Activated T-cell treated with anti-CD3 and anti-CD28 coated beads for 24 hours (primary cell): ENCODE measurements around the gene RNF169.

Experiments used
- DNase-seq: peaks from one replicate; pipeline ENCODE4 v3.0.0-alpha.2; 2020; ENCODE audit warnings: low read depth

The RNF169 gene

GRCh38 chr11:74770456-74770855, 21.8 kb downstream of the RNF169 start:
- DNase-seq: no peak

GRCh38 chr11:74771139-74771538, 22.5 kb downstream of the RNF169 start:
- DNase-seq: no peak

DNA sequence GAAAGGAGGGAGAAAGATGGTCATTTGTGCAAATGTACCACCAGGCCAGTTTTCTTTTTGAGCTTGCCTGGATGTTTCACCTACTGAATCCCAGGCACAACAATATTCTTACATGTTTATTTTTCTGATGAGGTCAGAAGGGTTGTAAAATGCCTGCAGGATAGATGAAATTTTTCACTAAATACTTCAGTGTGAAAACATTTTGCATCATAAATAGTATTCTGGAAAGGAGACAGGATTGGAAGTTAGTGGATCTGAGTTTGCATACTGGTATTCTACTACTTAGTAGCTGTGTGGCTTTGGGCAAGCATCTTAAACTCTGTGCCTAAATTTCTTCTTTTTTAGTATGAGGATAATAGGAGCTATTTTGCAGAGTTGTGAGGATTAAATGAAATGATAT, 24.8 kb downstream of the RNF169 start:
- DNase-seq: no peak

DNA sequence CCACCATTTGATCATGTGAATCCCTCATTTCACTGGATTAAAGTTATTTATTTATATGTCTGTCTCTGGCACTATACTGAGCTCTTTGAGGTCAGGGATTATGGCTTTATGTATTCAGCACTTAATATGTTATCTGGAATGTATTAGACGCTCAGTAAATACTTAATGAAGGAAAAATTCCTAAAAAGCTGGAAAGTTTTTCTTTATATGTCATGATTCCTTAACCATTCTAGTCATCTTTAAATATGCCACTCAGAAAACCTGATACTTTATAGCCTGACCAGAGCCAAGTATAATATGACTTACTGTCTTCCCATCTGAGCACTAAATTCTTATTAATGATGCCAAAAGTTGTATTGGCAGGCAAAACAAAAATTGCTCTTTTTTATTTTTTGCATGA, 27.1 kb downstream of the RNF169 start:
- DNase-seq: no peak

DNA sequence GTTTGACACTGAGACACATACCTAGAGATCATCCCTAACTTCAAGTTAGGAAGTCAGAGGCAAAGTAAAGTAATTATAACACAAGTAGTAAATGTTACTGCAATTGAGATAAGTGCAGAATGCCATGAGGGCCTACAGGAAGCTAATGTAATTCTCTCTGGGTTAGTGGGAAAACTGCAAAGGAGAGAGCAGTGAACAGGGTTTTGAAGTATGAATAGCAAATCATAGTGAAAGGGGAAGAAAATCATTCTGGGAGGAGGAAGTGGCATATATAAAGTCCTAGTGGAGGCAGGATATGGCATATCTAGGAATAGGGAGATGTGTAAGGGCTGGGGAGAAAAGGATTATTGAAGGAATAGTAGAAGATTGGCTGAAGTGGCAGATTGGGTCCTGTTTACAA, 27.9 kb downstream of the RNF169 start:
- DNase-seq: no peak

- no peak for DNase-seq
Observed at GRCh38 chr11:74777038-74777437, 28.4 kb downstream of the RNF169 start.

DNA sequence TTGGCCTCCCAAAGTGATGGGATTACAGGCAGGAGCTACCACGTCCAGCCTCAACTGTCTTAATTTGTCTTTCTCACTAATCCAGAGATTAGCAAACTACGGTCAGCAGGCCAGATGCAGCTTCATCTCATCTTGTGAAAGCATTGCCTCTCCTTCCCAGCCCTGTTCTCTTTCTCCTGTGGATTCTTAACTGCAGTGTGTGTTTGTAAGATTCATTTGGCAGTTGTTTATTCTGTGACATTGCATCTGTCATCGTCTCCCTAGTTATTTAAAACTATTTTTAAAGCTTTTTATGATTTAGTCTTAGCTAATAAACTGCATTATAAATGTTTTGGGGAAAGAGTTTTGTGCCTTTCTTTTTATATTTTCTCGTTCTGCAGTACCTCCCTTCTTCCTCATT, 29.2 kb downstream of the RNF169 start:
- DNase-seq: no peak

- no peak for DNase-seq
Observed at GRCh38 chr11:74778581-74778980, 29.9 kb downstream of the RNF169 start.

- no peak for DNase-seq
Observed at GRCh38 chr11:74780248-74781005, 31.8 kb downstream of the RNF169 start.

- peak; percentile 7 for DNase-seq
Observed at GRCh38 chr11:74783241-74783871, 34.7 kb downstream of the RNF169 start.

- DNase-seq: no peak
Observed at GRCh38 chr11:74784234-74784633, 35.6 kb downstream of the RNF169 start.

DNA sequence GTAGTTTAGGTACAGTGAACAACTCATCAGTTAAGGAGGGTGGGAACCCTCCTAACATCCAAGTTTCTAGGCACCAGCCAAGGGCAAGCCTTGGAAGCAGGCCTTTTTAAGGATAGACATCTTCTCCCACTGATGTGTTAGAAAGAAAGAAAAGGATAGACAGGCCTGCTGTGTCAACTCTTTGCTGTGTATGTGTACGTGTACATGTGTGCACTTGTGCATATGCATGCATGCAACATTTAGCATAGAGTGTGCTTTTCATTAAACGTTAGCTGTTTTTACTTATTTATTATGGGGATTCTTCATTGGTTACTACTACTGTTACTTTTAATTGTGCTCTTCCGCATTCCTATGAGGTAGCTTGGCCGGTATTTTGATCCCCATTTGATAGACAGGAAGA, 36.1 kb downstream of the RNF169 start:
- DNase-seq: no peak

GRCh38 chr11:74786574-74786973, 37.9 kb downstream of the RNF169 start:
- DNase-seq: no peak

DNA sequence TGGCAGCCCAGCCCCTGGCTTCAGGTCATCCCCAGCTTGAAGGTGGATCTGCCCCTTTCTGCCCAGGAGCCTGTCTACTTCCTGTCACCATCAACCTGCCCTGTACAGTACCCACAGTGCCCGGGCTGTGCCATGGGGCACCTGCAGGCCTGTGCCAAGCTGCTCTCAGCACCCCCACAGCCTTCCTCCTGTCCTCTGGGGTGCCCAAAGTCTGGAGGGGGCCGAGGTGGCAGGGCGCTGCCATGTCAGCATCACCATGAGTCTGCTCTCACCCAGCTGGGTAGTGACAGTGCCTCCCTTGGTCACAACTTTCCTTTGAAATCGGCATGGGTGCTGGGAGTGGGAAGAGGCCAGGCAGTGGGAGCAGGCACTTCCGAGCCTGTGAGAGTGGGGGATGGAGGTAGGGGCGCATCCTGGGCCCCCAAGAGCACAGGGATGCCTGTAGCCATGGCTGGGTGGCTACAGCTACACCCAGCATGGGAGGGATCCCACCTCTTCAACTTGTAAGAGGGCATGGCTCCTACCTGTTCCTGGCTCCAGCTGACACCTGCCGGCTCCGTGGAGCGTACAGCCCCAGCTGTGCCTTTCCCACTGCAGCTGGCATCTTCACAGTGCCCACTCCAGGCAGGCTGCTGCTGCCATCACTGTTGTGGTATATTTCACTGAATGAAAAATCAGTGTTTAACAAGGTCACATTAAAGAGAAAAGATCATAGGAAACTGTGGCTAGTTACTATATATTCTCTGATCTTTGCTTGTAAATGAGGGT, 42.9 kb downstream of the RNF169 start:
- DNase-seq: no peak

DNA sequence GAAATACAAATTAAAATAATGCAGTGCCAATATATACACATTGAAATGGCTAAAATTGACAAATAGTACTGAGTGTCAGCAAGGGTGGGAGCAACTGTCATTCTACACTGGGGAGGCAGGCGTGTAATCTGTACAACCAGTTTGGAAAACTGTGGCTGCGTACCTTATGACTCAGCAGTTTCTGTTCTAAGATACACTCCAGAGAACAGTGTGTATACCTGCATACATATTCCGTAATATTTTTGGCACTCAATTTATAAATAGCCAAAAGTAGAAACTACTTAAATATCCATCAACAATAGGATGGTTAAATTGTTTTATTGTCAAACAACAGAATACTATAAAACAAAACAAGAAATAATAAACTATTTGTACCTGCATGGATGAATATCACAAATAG, 57.6 kb downstream of the RNF169 start:
- DNase-seq: no peak

DNA sequence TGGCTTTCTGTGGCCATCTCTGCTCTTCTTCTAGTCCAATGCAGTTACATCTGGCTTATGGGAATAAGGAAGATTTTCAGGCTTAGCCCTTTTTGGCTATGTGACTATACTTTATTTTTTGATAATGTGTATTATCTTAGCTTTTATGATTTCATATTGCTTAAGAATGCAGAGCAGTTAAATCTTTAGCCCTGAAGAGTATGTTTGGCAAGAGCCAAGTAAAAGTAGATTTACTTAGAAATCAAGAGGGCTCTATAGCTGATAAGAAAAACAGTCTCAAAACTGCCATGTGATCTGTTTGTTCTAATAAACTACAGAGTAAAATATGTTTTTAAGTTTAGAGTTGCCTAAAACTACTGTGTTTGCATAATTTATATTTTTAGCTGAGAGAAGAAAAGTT, 61.2 kb downstream of the RNF169 start:
- DNase-seq: no peak

- DNase-seq: no peak
Observed at GRCh38 chr11:74815966-74816365, 67.3 kb downstream of the RNF169 start.

DNA sequence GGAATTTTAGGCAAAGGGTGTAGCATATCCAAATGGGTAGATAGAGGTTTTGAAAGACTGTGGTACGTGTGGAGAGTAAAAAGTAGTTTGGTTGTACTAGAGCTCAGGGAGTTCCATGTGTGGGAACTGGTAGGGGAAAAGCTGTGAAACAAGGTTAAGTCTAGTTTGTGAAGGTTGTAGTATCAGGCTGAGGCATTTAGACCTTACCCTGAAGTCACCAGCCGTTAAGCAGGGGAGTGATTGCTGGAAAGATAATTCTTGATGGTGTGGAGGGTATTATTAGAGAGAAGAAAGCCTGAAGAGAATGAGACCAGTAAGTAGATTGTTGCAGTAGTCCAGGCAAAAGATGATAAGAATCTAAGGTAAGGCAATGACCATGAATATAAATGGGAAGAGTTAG, 68.0 kb downstream of the RNF169 start:
- no peak for DNase-seq

GRCh38 chr11:74818283-74818946, 69.8 kb downstream of the RNF169 start:
- DNase-seq: no peak

DNA sequence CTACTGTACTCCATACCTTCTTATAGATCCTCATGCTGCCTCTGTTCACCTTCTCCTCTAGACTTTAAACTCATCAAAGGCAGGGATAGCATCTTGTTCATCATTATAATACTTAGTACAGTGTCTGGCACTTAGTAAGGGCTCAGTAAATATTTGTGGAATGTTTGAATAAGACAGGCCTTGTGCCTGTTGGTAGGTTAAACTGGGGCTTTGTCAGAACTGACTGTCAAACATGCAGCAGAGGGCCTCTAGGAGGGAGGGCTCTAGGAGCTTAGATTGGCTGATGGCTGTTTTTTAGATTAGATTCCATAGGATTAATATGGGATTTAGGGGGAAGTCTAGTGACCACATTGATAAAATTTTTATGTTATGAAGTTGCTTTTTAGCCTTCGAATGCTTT, 70.8 kb downstream of the RNF169 start:
- DNase-seq: no peak

DNA sequence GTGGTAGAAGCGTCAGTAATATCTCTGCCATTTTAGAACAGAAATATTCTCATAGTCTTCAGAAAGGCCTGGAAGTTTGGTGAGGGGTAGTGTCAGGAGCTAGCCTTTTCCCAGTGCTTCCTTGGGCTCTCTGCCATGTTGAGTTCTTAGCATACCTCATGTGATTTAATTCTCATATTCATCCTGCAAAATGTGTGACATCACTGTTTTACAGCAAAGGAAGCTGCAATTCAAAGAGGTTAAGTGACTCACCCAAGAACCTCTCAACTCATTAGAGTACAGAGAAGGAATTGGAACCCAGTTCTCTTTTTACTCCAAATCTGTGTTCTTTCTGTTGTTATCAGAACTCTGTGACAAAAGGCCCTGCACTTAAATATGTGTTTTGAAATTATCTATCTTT, 72.1 kb downstream of the RNF169 start:
- DNase-seq: no peak

DNA sequence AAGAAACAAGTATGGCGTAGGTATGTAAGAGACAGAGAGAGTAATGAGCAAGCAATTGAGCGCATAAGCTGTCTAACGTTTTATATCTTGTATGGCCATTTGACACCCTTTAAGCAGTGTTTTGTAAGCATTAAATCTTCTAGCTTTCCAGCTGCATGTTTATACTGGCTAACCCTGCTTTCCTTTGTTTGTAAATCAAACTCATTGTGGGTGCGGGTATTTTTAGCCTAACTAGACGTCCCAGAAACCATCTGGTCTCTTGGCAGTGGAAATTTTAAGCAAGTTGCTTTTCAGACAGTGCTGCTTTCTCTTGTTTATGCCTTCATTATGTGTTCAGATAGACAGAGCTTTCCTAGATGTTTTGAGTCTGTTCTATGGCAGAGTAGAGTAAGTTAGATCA, 73.5 kb downstream of the RNF169 start:
- no peak for DNase-seq
